Mucosa of rectum (tissue), 2 donors: ENCODE measurements around the gene ANKRD60.
A peak's percentile ranks its signal among the peaks of the same experiment; 100 is the strongest.

Experiments used
- H3K27ac ChIP-seq, 2 donors: one replicate each; pipeline ENCODE4 v1.7.0; 2013; ENCODE audit warnings: inconsistent platforms in 2 of 2, low read depth in 2 of 2, low read length in 2 of 2
- H3K27me3 ChIP-seq, 2 donors: one replicate each; pipeline ENCODE4 v1.7.0; 2013; ENCODE audit warnings: low read length in 2 of 2; ENCODE audit not compliant: control insufficient read depth in 2 of 2, insufficient read depth in 2 of 2
- H3K36me3 ChIP-seq, 2 donors: one replicate each; pipeline ENCODE4 v1.7.0; 2013; ENCODE audit warnings: low read length in 2 of 2; ENCODE audit not compliant: control insufficient read depth in 2 of 2, insufficient read depth in 2 of 2
- H3K4me1 ChIP-seq, 2 donors: one replicate each; pipeline ENCODE4 v1.7.0; 2013; ENCODE audit warnings: low read length in 2 of 2, mild to moderate bottlenecking in 1 of 2; ENCODE audit not compliant: control insufficient read depth in 2 of 2, insufficient read depth in 2 of 2
- H3K4me3 ChIP-seq, 2 donors: one replicate each; pipeline ENCODE4 v1.7.0; 2013; ENCODE audit warnings: low read length in 2 of 2
- H3K9ac ChIP-seq, 2 donors: one replicate each; pipeline ENCODE4 v1.7.0; 2013; ENCODE audit warnings: low read length in 2 of 2, low read depth in 1 of 2, mild to moderate bottlenecking in 1 of 2
- H3K9me3 ChIP-seq, 2 donors: one replicate each; pipeline ENCODE4 v1.7.0; 2013; ENCODE audit warnings: low read length in 2 of 2; ENCODE audit not compliant: control insufficient read depth in 2 of 2
- donor health status: healthy.
- donor health status: Normal muscosa, but diverticular disease.

Gene ANKRD60

GRCh38 chr20:58212636-58213035 lies 15.8 kb downstream of the ANKRD60 start:
- Histone ChIP-seq H3K9me3 (no peaks in the 10 kb centered on the region), H3K4me1 (no peaks in the 10 kb centered on the region), H3K27ac (no peak overlapping the region), H3K9ac (no peak overlapping the region), H3K4me3 (no peak overlapping the region), H3K36me3 (no peaks in the 10 kb centered on the region), H3K27me3 (peaks cover 2 to 7% of the 10 kb centered on the region in 2 donors)

DNA sequence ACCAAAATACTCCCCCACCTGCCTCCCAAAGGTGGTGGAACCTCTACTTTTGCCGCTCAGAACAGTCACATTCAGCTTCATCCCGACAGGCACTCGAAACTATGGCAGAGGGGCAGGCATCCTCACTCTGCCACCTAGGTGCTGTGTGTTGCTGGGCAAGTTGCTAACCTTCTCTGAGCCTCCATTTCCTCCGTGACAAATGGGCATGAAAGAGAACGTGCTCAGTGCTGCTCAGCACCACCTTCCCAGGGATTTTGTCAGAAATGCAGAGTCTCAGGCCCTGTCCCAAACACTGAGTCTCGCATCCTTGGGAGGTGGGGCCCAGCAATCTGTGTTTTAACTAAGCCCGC lies 18.1 kb downstream of the ANKRD60 start:
- H3K27ac ChIP-seq = no peak overlapping the region
- no peaks in the 10 kb centered on the region for H3K4me1 ChIP-seq
- H3K4me3 ChIP-seq = no peak overlapping the region
- H3K27me3 ChIP-seq = peaks cover 2 to 7% of the 10 kb centered on the region in 2 donors
- H3K9me3 ChIP-seq = no peaks in the 10 kb centered on the region
- H3K9ac ChIP-seq = no peak overlapping the region
- H3K36me3 ChIP-seq = no peaks in the 10 kb centered on the region

GRCh38 chr20:58209652-58210397 lies 18.6 kb downstream of the ANKRD60 start:
- Histone ChIP-seq H3K27me3 (peaks cover 2 to 7% of the 10 kb centered on the region in 2 donors), H3K9ac (peak overlapping the region in 1 of 2 donors; percentile 26), H3K4me1 (no peaks in the 10 kb centered on the region), H3K36me3 (no peaks in the 10 kb centered on the region), H3K27ac (no peak overlapping the region), H3K4me3 (no peak overlapping the region), H3K9me3 (no peaks in the 10 kb centered on the region)

DNA sequence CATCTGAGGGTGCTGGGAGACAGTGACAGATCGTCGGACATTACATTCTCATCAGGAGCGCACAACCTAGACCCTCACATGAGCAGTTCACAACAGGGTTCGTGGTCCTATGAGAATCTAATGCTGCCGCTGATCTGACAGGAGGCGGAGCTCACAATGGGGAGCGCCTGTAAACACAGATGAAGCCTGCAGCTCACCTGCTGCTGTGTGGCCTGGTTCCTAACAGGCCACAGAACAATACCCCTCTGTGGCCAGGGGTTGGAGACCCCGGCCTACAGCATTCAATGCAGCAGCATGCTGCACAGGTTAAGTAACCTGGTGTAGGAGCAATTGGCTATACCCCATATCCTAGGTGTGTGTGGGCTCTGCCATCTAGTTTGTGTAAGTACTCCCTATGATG lies 19.5 kb downstream of the ANKRD60 start:
- Histone ChIP-seq H3K9me3 (no peaks in the 10 kb centered on the region), H3K27me3 (peaks cover 2 to 7% of the 10 kb centered on the region in 2 donors), H3K9ac (peak overlapping the region in 1 of 2 donors; percentile 20), H3K36me3 (no peaks in the 10 kb centered on the region), H3K27ac (no peak overlapping the region), H3K4me3 (no peak overlapping the region), H3K4me1 (no peaks in the 10 kb centered on the region)

GRCh38 chr20:58205850-58206249 lies 22.6 kb downstream of the ANKRD60 start:
- Histone ChIP-seq H3K9ac (no peak overlapping the region), H3K9me3 (no peaks in the 10 kb centered on the region), H3K4me1 (no peaks in the 10 kb centered on the region)

DNA sequence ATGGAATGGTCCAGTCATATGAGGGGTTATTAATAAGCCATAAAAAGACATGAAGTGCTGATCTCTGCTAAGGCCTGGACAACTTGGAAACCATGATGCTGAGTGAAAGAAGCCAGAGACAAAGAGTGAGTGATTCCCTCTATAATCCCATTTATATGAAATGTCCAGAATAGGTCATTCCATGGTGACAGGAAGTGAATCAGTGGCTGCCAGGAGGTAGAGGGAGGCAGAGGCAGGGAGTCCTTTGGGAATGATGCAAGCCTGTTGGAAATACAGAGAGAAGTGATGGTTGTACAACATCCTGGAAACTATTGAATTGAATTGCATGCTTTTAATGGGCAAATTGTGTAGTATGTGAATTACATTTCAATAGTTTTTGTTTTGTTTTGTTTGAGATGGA lies 26.4 kb downstream of the ANKRD60 start:
- H3K9ac ChIP-seq = no peak overlapping the region
- H3K9me3 ChIP-seq = no peaks in the 10 kb centered on the region
- H3K4me3 ChIP-seq = no peak overlapping the region
- no peak overlapping the region for H3K27ac ChIP-seq
- no peaks in the 10 kb centered on the region for H3K4me1 ChIP-seq
- no peaks in the 10 kb centered on the region for H3K27me3 ChIP-seq
- H3K36me3 ChIP-seq = no peaks in the 10 kb centered on the region

More at GRCh38 chr20:58205850-58206249, 22.6 kb downstream of the ANKRD60 start:
- no peak overlapping the region for H3K4me3 ChIP-seq
- H3K36me3 ChIP-seq = no peaks in the 10 kb centered on the region
- peaks cover 2 to 7% of the 10 kb centered on the region in 2 donors for H3K27me3 ChIP-seq
- no peak overlapping the region for H3K27ac ChIP-seq

- H3K4me3 ChIP-seq = no peak overlapping the region
- H3K4me1 ChIP-seq = no peaks in the 10 kb centered on the region
- no peak overlapping the region for H3K9ac ChIP-seq
- H3K9me3 ChIP-seq = no peaks in the 10 kb centered on the region
- H3K27me3 ChIP-seq = no peaks in the 10 kb centered on the region
- H3K36me3 ChIP-seq = no peaks in the 10 kb centered on the region
- no peak overlapping the region for H3K27ac ChIP-seq
Observed at GRCh38 chr20:58201616-58202015, 26.8 kb downstream of the ANKRD60 start.

GRCh38 chr20:58199469-58199868 lies 29.0 kb downstream of the ANKRD60 start:
- Histone ChIP-seq H3K9me3 (no peaks in the 10 kb centered on the region), H3K27me3 (no peaks in the 10 kb centered on the region), H3K27ac (no peak overlapping the region), H3K9ac (no peak overlapping the region), H3K4me3 (no peak overlapping the region), H3K4me1 (no peaks in the 10 kb centered on the region), H3K36me3 (no peaks in the 10 kb centered on the region)

GRCh38 chr20:58198901-58199355 lies 29.5 kb downstream of the ANKRD60 start:
- Histone ChIP-seq H3K4me1 (no peaks in the 10 kb centered on the region), H3K27me3 (no peaks in the 10 kb centered on the region), H3K36me3 (no peaks in the 10 kb centered on the region), H3K4me3 (no peak overlapping the region), H3K9ac (no peak overlapping the region), H3K9me3 (no peaks in the 10 kb centered on the region), H3K27ac (no peak overlapping the region)

DNA sequence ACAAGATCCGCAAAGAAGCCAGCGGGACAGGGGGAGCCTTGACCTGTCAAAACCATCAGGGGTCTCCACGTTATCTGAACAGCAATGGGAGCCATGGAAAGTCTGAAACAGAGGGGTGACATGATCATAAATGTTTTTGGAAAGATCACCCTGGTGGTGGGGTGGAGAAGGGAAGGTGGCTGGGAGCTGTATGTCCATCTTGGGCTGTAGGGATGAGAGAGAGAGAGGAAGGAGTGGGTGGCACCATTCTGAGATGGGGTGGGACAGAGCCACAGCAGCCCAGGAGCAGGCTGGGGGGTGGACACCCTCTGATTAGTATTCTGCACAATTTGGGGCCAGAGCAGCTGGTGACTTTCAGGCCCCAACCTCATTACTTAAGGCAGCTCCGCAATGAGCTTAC lies 30.1 kb downstream of the ANKRD60 start:
- H3K9ac ChIP-seq = no peak overlapping the region
- no peak overlapping the region for H3K27ac ChIP-seq
- H3K36me3 ChIP-seq = no peaks in the 10 kb centered on the region
- no peaks in the 10 kb centered on the region for H3K9me3 ChIP-seq
- H3K4me1 ChIP-seq = no peaks in the 10 kb centered on the region
- no peaks in the 10 kb centered on the region for H3K27me3 ChIP-seq
- no peak overlapping the region for H3K4me3 ChIP-seq

- H3K27me3 ChIP-seq = no peaks in the 10 kb centered on the region
- H3K9ac ChIP-seq = no peak overlapping the region
- H3K9me3 ChIP-seq = no peaks in the 10 kb centered on the region
- no peaks in the 10 kb centered on the region for H3K4me1 ChIP-seq
- H3K36me3 ChIP-seq = no peaks in the 10 kb centered on the region
- no peak overlapping the region for H3K4me3 ChIP-seq
- no peak overlapping the region for H3K27ac ChIP-seq
Observed at GRCh38 chr20:58197185-58197469, 31.3 kb downstream of the ANKRD60 start.
